ENCODE data around the gene WDR18.
"Not testable (repeated sequence)": the region's sequence is repeated elsewhere in the genome, so short reads cannot be mapped to it uniquely, and the experiment has no call there.

Gene WDR18

GRCh38 chr19:1025080-1025479, 40.9 kb downstream of the WDR18 start:
- not testable (repeated sequence) for DNase-seq

DNA sequence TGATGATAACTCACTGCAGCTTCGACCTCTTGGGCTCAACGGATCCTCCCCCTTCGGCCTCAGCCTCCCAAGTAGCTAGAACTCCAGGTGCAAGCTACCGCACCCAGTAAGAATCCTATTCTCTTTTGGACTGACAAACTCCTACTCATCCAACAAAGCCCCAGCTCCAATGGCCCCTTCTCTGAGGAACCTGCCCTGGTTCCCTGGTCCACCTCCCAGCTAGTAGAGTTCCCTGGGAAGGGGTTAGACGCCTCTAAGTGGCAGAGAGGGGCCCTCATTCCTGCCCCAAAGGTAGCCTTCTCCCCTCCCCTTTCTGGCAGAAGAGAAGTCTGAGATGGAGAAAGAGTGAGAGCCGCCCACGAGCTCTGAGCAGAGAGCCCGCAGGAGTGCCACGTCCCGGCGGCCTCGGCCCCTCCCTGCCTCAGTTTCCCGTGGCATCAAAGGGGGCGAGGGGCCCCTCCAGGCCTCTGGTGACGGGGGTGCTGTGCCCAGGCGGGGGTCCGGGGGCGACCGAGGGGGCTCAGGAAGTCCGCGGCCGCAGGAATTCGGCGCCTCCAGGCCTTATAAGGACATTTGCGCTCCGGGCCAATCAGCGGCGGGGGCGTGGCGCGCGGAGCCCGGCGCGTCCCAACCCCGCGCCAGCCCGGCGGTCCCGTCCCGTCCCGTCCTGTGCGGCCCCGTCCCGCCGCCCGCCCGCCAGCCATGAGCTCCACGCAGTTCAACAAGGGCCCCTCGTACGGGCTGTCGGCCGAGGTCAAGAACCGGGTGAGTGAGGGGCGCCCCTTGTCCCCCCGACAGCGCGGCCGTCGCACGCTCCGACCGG, 42.0 kb downstream of the WDR18 start, which contains the start of gene CNN2:
Gene CNN2 (plus strand): TSS at position 649 of the 823 bp plus-strand sequence. CDS start 54 bp downstream, at position 703.
- DNase-seq = peak; percentile 53

DNA sequence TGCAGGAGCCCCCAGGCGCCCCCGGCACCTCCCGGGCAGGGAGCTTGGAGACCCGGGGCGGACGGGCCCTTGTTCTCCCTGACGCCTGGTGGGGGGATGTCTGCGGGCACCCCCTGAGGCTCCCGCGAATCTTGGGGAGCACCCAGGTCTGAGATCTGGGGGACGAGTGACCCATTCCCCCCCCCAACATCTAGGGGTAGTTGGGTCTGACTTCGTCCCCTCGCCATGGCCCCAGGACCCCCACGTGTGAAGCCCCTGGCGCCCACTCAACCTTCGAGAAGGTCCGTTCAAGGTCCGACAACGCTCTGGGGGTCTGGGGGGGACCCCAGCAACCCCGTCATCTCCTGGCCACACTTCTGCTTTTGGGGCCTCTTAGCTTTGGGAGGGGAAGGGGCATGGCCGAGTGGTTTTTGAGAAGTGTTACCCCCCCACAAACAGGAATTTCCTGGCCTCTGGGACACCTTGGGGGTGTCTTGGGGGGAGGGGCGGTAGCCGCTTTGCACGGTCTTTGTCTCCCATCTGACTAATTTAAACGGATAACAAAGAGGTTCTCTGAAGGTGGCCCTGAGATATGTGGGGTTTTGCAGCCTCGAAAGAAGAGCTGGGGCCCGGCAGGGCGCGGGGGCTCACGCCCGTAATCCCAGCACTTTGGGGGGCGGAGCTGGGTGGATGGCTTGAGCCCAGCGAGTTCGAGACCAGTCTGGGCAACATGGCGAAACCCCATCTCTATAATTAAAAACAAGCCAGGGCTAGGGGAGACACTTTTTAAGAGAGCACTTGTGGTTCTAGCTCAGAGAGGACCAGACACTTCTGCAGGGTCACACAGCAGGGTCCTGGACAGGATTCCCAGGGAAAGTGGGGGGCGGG, 42.9 kb downstream of the WDR18 start:
- no peak for DNase-seq

DNA sequence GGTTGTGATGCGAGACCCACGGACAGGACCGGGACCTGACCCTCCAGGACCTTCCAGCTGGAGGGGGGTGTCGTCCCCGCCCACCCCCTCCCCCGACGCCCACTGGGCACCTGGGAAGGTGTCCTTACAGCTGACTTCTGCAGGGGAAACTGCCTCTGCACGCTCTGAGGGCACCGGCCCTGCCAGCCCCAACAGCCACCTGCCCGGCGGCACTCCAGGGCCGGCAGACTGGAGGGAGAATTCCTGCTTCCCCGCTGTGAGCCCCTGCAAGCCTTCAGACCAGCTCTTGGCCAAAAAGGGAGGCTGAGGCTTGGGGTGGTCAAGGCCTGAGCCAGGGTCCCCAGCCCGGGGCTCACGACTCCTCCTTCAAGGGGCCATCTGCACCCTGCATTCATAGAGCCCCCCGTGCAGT, 43.5 kb downstream of the WDR18 start:
- no peak for DNase-seq

- DNase-seq = peak; percentile 64
Measured at GRCh38 chr19:1028062-1028926, 44.1 kb downstream of the WDR18 start.

DNA sequence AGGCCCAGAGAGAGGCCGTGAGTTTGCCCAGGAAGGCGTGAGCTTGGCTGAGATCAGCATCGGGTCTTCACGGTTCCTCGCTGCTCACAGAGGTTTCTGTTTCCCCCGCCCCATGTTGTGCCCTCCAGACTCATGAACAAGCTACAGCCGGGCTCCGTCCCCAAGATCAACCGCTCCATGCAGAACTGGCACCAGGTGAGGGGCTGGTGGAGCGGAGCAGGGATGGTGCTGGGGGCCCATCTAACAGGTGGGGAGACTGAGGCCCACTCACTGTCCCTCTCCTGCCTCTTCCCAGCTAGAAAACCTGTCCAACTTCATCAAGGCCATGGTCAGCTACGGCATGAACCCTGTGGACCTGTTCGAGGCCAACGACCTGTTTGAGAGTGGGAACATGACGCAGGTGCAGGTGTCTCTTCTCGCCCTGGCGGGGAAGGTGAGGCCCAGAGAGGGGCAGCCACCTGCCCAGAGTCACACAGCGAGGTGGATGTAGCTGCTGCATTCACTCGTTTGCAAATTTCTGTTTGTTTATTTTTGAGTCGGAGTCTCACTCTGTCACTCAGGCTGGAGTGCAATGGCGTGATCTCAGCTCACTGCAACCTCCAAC, 48.2 kb downstream of the WDR18 start:
- no peak for DNase-seq

- no peak for DNase-seq
Measured at GRCh38 chr19:1035998-1036621, 52.0 kb downstream of the WDR18 start.

GRCh38 chr19:1037621-1038064, 53.5 kb downstream of the WDR18 start:
- DNase-seq = no peak

DNA sequence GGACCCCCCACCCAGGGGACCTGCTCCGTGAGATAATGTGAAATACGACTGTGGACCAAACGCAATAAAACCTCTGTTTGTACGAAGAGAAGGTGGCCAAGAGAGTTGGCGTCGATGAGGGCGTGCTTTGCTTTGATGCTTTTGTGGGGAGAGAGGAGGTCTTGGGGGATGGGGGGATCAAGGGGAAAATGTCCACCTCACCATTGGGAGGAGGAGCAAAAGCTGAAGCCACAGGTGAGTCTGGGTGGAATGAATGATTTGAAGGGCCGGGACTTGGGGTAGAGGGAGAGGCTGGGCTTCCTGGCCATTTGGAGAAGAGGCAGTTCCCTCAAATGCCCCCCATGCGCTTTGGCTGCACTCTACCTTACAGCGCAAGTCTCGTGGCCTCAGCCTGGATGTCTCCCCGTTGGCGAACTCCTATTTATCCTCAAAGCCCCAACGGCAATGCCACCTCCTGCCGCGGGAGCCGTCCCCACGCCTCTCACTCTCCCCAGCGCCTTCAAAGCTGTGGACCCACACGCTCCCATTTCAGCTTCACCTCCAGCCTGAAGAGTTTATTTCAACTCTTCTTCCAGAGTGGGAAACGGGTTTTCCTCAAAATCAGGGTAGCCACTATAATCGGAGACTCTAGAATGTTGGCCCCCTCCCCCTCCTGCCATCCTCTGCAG, 55.0 kb downstream of the WDR18 start:
- no peak for DNase-seq

- DNase-seq = peak; percentile 99
Measured at GRCh38 chr19:1039646-1040475, 55.7 kb downstream of the WDR18 start, which contains the start of gene ABCA7. TSS of gene ABCA7 (plus strand) at chr19:1040107. CDS start at chr19:1041362, 1,255 bp downstream.

- peak; percentile 87 for DNase-seq
Measured at GRCh38 chr19:1040476-1041271, 56.5 kb downstream of the WDR18 start.

DNA sequence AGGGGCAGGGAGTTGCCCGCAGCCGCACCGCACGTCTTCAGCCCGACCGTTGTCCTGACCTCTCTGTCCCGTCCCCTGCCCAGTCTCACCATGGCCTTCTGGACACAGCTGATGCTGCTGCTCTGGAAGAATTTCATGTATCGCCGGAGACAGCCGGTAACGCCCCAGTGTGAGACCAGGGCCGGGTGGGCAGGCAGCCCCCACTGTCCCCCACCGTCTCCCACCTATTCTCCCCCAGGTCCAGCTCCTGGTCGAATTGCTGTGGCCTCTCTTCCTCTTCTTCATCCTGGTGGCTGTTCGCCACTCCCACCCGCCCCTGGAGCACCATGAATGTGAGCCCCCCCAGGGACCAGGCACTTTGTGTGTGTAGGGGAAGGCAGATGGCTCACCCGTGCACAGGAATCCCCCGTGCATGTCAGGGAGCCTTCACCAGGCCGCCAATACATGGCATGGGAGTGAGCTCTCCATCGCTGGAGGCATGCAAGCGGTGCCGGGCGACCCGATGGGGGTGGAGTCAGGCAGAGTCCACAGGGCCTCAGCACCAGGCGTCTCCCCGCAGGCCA, 57.2 kb downstream of the WDR18 start:
- no peak for DNase-seq

DNA sequence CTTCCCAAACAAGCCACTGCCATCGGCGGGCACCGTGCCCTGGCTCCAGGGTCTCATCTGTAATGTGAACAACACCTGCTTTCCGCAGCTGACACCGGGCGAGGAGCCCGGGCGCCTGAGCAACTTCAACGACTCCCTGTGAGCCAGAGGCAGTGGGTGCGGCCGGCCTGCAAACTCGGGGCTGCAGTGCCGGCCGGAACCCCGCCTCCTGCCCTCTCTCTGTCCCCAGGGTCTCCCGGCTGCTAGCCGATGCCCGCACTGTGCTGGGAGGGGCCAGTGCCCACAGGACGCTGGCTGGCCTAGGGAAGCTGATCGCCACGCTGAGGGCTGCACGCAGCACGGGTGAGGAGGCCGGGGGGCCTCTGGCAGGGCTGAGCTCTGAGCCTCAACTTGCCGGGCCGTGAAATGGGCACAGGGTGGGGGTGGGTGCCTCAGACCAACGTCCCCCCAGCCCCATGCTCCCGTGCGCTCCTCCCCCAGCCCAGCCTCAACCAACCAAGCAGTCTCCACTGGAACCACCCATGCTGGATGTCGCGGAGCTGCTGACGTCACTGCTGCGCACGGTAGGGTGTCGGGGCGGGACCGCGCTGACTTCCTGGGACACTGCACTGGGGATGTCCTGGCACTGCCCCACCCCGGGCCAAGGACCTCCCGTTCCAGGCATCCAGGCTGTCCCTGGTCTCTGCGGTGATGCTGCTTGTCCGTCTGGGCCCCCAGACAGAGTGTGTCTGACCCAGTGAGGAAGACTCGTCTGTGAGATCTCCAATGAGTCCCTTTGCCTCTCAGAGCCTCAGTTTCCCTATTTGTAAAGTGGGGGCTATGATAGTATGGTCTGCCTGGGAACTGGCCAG, 57.9 kb downstream of the WDR18 start:
- DNase-seq = no peak

- no peak for DNase-seq
Measured at GRCh38 chr19:1042689-1043511, 58.8 kb downstream of the WDR18 start.
